Measurements from ENCODE around the gene NLRC5. TPM values are rescaled to one million over a fixed set of nuclear protein-coding genes. Genes with fewer than 3 reads are reported as not detected.

NLRC5 gene
- total RNA-seq, 4 donors from 2014 or later = 47.6 to 314 (median 80.8) TPM

DNA sequence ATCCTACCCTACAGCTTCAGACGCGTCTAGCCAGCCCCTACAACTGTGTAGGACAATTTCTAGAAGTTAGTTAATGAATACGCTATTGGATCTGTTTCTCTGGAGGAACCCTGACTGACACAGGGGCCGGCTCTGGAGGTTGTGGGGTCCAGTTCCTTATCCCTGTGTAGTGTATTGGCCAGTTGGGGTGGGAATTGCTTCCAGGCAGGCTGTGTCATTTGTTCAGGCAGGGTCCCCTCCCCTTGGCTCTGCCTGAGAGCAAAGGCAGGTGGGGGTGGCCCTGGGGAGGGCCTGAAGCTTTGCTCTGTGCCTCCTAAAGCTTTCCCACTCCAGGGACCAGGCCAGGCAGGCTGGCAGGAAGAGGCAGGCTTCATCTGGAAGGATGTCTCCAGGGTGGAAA is 39.3 kb upstream of the NLRC5 start:
- Histone ChIP-seq H3K36me3 (peaks cover 0 to 22% (median 0%) of the 10 kb centered on the region in 3 donors), H3K27ac (peak overlapping the region in 1 of 4 donors; percentile 66), H3K4me3 (no peak overlapping the region), H3K4me1 (peaks cover 0 to 10% (median 4%) of the 10 kb centered on the region in 4 donors), H3K27me3 (no peaks in the 10 kb centered on the region), H3K9me3 (no peaks in the 10 kb centered on the region)
- no peak for TF ChIP-seq CTCF (IDR thresholded peaks at IDR 0.05)
- no peak for TF ChIP-seq POLR2A (IDR thresholded peaks at IDR 0.05)
- peak in 1 of 3 donors; percentile 42 for DNase-seq

DNA sequence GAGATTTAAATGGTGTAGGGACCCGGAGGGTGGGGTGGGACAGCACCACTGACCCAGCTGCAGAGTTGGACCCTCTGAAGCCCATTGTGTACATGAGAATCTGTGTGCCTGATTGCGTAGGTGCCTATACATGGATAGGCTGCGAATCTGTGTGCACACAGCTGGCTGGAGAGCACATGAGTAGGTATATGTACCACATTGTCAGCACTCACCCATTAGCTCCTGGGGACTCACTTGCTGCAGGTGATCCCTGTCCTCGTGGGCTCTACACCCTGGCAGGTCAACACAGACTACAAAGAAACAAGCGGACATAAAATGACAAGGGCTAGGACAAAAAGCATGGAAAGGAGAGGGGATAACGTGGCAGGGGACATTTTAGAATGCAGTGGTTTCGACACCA is 38.9 kb upstream of the NLRC5 start:
- no peak for DNase-seq
- Histone ChIP-seq H3K4me1 (peaks cover 0 to 10% (median 4%) of the 10 kb centered on the region in 4 donors), H3K9me3 (no peaks in the 10 kb centered on the region), H3K27ac (peak overlapping the region in 1 of 4 donors; percentile 66), H3K4me3 (no peak overlapping the region), H3K27me3 (no peaks in the 10 kb centered on the region), H3K36me3 (peaks cover 0 to 18% (median 0%) of the 10 kb centered on the region in 3 donors)
- no peak for TF ChIP-seq CTCF (IDR thresholded peaks at IDR 0.05)
- no peak for TF ChIP-seq POLR2A (IDR thresholded peaks at IDR 0.05)

DNA sequence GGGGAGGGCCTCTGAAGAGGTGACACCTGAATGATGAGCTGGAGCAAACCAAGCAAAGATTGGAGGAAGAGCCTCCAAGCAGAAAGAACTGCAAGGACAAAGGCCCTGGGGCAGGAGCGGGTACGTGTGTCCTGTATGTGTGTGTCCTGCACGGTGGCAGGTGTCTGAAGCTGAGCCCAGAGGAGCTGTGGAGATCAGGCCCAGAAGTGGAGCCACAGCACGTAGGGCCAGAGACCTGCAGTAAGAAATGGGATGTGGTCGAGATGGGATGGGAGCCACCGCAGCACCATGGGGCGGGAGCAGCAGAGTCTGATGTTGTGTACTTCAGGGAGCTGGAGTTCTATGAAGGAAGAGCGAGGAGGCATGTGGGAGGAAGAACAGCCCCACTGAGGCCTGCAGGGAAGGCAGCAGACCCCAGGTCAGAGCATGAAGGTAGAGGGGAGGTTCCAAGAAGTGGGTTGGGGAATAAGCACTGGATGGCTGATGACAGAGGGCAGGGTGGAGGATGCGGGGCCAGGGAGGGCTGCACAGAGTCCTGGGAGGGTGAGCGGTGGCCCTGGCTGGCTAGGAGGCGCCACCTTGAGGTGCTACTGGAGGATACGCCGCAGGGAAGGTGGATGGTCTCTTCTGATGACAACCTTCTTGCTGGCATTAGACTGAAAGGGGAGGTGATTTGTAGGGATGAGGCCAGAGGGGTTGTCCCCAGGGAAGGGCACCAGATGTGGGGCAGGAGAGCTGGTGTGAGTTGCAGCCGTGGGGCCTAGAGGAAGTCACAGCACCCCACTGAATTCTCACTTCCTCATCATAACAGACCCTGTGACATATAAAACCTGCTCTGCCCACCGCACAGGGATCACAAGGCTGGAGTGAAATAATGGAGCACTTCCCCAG is 38.2 kb upstream of the NLRC5 start:
- Histone ChIP-seq H3K27ac (peak overlapping the region in 2 of 4 donors; percentile 15 to 66), H3K9me3 (no peaks in the 10 kb centered on the region), H3K4me1 (peaks cover 0 to 10% (median 4%) of the 10 kb centered on the region in 4 donors), H3K36me3 (peaks cover 0 to 11% (median 0%) of the 10 kb centered on the region in 3 donors), H3K4me3 (no peak overlapping the region), H3K27me3 (no peaks in the 10 kb centered on the region)
- DNase-seq = peak; percentile 63 to 84 (median 81)
- TF ChIP-seq POLR2A (IDR thresholded peaks at IDR 0.05) (no peak), CTCF (IDR thresholded peaks at IDR 0.05) (peak in 5 of 6 experiments; percentile 30 to 60 (median 53))

DNA sequence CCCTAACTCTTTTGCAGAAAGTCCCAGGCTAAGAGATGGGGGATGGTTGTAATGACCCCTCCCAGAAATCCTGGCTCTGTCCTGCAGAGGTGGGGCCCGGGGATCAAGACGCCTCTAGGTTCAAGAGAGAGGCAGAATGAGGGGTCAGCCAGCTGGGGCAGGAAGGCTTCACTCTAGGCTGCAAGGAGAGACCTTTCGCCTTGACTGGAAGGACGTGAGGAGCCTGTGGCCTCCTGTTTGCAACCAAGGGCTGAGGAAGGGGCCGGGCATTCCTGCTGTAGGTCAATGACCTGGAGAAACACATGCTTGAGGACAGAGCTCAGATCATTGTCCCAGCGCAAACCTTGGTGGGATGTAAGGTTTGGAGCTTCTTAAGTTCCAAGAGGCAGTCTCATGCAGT is 36.4 kb upstream of the NLRC5 start:
- no peak overlapping the region for H3K27ac ChIP-seq
- H3K36me3 ChIP-seq = no peaks in the 10 kb centered on the region
- H3K4me1 ChIP-seq = peaks cover 0 to 10% (median 4%) of the 10 kb centered on the region in 4 donors
- no peaks in the 10 kb centered on the region for H3K27me3 ChIP-seq
- TF ChIP-seq CTCF (IDR thresholded peaks at IDR 0.05) = no peak
- TF ChIP-seq POLR2A (IDR thresholded peaks at IDR 0.05) = no peak
- H3K9me3 ChIP-seq = no peaks in the 10 kb centered on the region
- DNase-seq = peak in 1 of 3 donors; percentile 41
- H3K4me3 ChIP-seq = no peak overlapping the region

GRCh38 chr16:56956076-56956475 is 33.3 kb upstream of the NLRC5 start:
- Histone ChIP-seq H3K36me3 (no peaks in the 10 kb centered on the region), H3K27me3 (no peaks in the 10 kb centered on the region), H3K27ac (no peak overlapping the region), H3K9me3 (no peaks in the 10 kb centered on the region), H3K4me1 (peaks cover 0 to 4% (median 0%) of the 10 kb centered on the region in 4 donors), H3K4me3 (no peak overlapping the region)
- DNase-seq = no peak
- no peak for TF ChIP-seq POLR2A (IDR thresholded peaks at IDR 0.05)
- TF ChIP-seq CTCF (IDR thresholded peaks at IDR 0.05) = no peak

Measured in Peyer's patch (tissue), 4 donors.